HG03432 (cell line): ENCODE measurements around the gene SUN2.

Source experiments
- ATAC-seq: cut with Tn5 transposase; IDR thresholded peaks from one replicate; pipeline ENCODE4 v1.9.1; 2021; ENCODE audit warnings: mild to moderate bottlenecking, moderate library complexity; ENCODE audit not compliant: unreplicated experiment

SUN2 gene

GRCh38 chr22:38718414-38718813 is 37.4 kb downstream of the SUN2 start:
- ATAC-seq: no peak

- no peak for ATAC-seq
Observed at GRCh38 chr22:38717244-38717643, 38.6 kb downstream of the SUN2 start.

- no peak for ATAC-seq
Observed at GRCh38 chr22:38716826-38717225, 39.0 kb downstream of the SUN2 start.

- ATAC-seq: no peak
Observed at GRCh38 chr22:38716271-38716670, 39.5 kb downstream of the SUN2 start.

- ATAC-seq: no peak
Observed at GRCh38 chr22:38715852-38716251, 39.9 kb downstream of the SUN2 start.

GRCh38 chr22:38715176-38715764 is 40.5 kb downstream of the SUN2 start:
- no peak for ATAC-seq

- ATAC-seq: no peak
Observed at GRCh38 chr22:38713921-38714320, 41.9 kb downstream of the SUN2 start.

- no peak for ATAC-seq
Observed at GRCh38 chr22:38712486-38713207, 43.2 kb downstream of the SUN2 start.

GRCh38 chr22:38710866-38711265 is 44.9 kb downstream of the SUN2 start:
- ATAC-seq: no peak

- ATAC-seq: no peak
Observed at GRCh38 chr22:38710351-38710750, 45.4 kb downstream of the SUN2 start.

- no peak for ATAC-seq
Observed at GRCh38 chr22:38709306-38709705, 46.5 kb downstream of the SUN2 start.

GRCh38 chr22:38707984-38708383 is 47.8 kb downstream of the SUN2 start:
- no peak for ATAC-seq

- no peak for ATAC-seq
Observed at GRCh38 chr22:38707346-38707745, 48.5 kb downstream of the SUN2 start.

- ATAC-seq: no peak
Observed at GRCh38 chr22:38706901-38707195, 49.0 kb downstream of the SUN2 start.

- peak; percentile 1 for ATAC-seq
Observed at GRCh38 chr22:38706101-38706900, 49.5 kb downstream of the SUN2 start.

GRCh38 chr22:38705235-38706100 is 50.3 kb downstream of the SUN2 start, which contains the start of gene GTPBP1:
TSS of gene GTPBP1 (plus strand) at chr22:38705944. CDS start at chr22:38705956, 12 bp downstream.
- peak; percentile 72 for ATAC-seq

- ATAC-seq: no peak
Observed at GRCh38 chr22:38704654-38705234, 51.1 kb downstream of the SUN2 start.

- ATAC-seq: peak; percentile 50
Observed at GRCh38 chr22:38700789-38701628, 54.8 kb downstream of the SUN2 start, which contains the start of gene JOSD1. TSS of gene JOSD1 (minus strand) at chr22:38700943. CDS start at chr22:38699987, 956 bp downstream.

- ATAC-seq: peak; percentile 19
Observed at GRCh38 chr22:38700270-38700788, 55.5 kb downstream of the SUN2 start.
